K562 (cell line): Measurements from ENCODE around the gene ERLIN1. TPM values are rescaled to one million over a fixed set of nuclear protein-coding genes. Genes with fewer than 3 reads are reported as not detected.

Experiments
- ATAC-seq: fragments of 200-7000 bp; cut with Tn5 transposase; 3 replicates; pipeline ENCODE4 v1.9.1; 2020; ENCODE audit warnings: moderate library complexity
- BruUV-seq: library from RNA; stranded (reverse); fragments of 400-500 nt; replicated peaks from 2 replicates; lab custom pipeline; 2021; lab: Mats Ljungman, UMichigan
- CTCF ChIA-PET: fragments of 300-600 bp; formaldehyde crosslinking; extraction: SDS; loops from one replicate; lab custom pipeline; 2021; ENCODE audit warnings: low intra/inter-chr PET ratio; lab: Yijun Ruan, JAX
- POLR2A ChIA-PET: fragments of 300-600, 350-650 bp; sonication (Branson Sonifier 250); formaldehyde crosslinking; extraction: SDS; loops from one replicate; lab custom pipeline; 2021; ENCODE audit warnings: antibody characterized with exemption, inconsistent platforms; lab: Yijun Ruan, JAX
- DNase-seq, 4 experiments: peaks; one replicate each; pipeline versions ENCODE4 v3.0.0 to v3.0.0-alpha.2; 2011 to 2018; ENCODE audit warnings: low spot score in 3 of 4, mixed read lengths in 3 of 4; ENCODE audit errors: extremely low read depth in 1 of 4
- FAIRE-seq: peaks from 2 replicates; lab custom pipeline; 2011; peaks lifted over from hg19 to GRCh38; lab: Jason Lieb, UNC
- H2AFZ ChIP-seq: 2 replicates; pipeline ENCODE4 v1.6.0; 2011; ENCODE audit warnings: low read depth, low read length, control low read depth, inconsistent platforms
- H3K27ac ChIP-seq: fragments of 200-600 bp; 3 replicates; pipeline ENCODE4 v1.8.0; 2011; ENCODE audit warnings: low read depth, mild to moderate bottlenecking, control low read depth, inconsistent platforms, low read length, moderate library complexity, mixed read lengths; ENCODE audit errors: extremely low read depth
- H3K27me3 ChIP-seq, 2 experiments: fragments of 300-600 bp in 1 of 2; 2 replicates in 1 of 2; 3 replicates in 1 of 2; pipeline versions ENCODE4 v1.6.0 to v1.8.0; 2011; ENCODE audit warnings: inconsistent platforms in 2 of 2, low read length in 2 of 2, mild to moderate bottlenecking in 1 of 2, mixed read lengths in 1 of 2, moderate library complexity in 1 of 2; ENCODE audit not compliant: control insufficient read depth in 2 of 2, insufficient read depth in 2 of 2
- H3K36me3 ChIP-seq: fragments of 300-600 bp; 3 replicates; pipeline ENCODE4 v1.8.0; 2011; ENCODE audit warnings: mild to moderate bottlenecking, low read length, inconsistent platforms; ENCODE audit not compliant: control insufficient read depth, insufficient read depth
- H3K4me1 ChIP-seq, 2 experiments: fragments of 200-600 bp in 1 of 2; replicated peaks in 1 of 2; 2 replicates in 1 of 2; 3 replicates in 1 of 2; pipeline versions ENCODE4 v1.5.1 to v1.8.0; 2011; ENCODE audit warnings: inconsistent platforms in 2 of 2, low read length in 2 of 2, mild to moderate bottlenecking in 1 of 2, mixed read lengths in 1 of 2, moderate library complexity in 1 of 2; ENCODE audit not compliant: control insufficient read depth in 2 of 2, insufficient read depth in 2 of 2
- H3K4me2 ChIP-seq: 2 replicates; pipeline ENCODE4 v1.6.1; 2011; ENCODE audit warnings: low read length, control low read depth, inconsistent platforms, mixed read lengths; ENCODE audit not compliant: insufficient read depth
- H3K4me3 ChIP-seq: fragments of 200-600 bp; sonication (generic), shearing (Covaris generic); 2 replicates; pipeline ENCODE4 v1.5.1; 2016; ENCODE audit warnings: control low read depth, inconsistent platforms
- H3K79me2 ChIP-seq: fragments of 200-600 bp; 3 replicates; pipeline ENCODE4 v1.8.0; 2011; ENCODE audit warnings: low read length, inconsistent platforms; ENCODE audit not compliant: control insufficient read depth, insufficient read depth
- H3K9ac ChIP-seq, 2 experiments: 2 replicates each; pipeline versions ENCODE4 v1.6.0 to v1.6.1; 2011; ENCODE audit warnings: low read depth in 2 of 2, low read length in 2 of 2, control low read depth in 1 of 2, inconsistent platforms in 1 of 2, mild to moderate bottlenecking in 1 of 2, mixed read lengths in 1 of 2; ENCODE audit not compliant: insufficient read depth in 1 of 2
- H3K9me1 ChIP-seq: one replicate; pipeline ENCODE4 v1.6.0; 2011; ENCODE audit warnings: inconsistent platforms, mild to moderate bottlenecking, low read length, moderate library complexity; ENCODE audit not compliant: control insufficient read depth, insufficient read depth
- H3K9me3 ChIP-seq: replicated peaks from 2 replicates; pipeline ENCODE4 v1.5.1; 2011; ENCODE audit warnings: low read depth, low read length, inconsistent platforms; ENCODE audit not compliant: control insufficient read depth, insufficient read depth
- H4K20me1 ChIP-seq: replicated peaks from 2 replicates; pipeline ENCODE4 v1.6.1; 2011; ENCODE audit warnings: low read length, inconsistent platforms, mixed read lengths; ENCODE audit not compliant: control insufficient read depth, insufficient read depth
- BCOR ChIP-seq: fragments of 450-650 bp; IDR thresholded peaks from 2 replicates; pipeline ENCODE4 v1.6.1; 2016
- BRD4 ChIP-seq: fragments of 200-600 bp; sonication (generic); IDR thresholded peaks from 2 replicates; pipeline ENCODE4 v1.6.1; 2017; ENCODE audit warnings: inconsistent platforms
- CAMTA2 ChIP-seq: fragments of 250-450 bp; sonication (Bioruptor Pico); conservative IDR thresholded peaks from 2 replicates; pipeline ENCODE4 v1.5.1; 2022
- DIDO1 ChIP-seq: fragments of 450-650 bp; IDR thresholded peaks from 2 replicates; pipeline ENCODE4 v1.6.1; 2016; ENCODE audit warnings: low read depth, missing biosample characterization, missing genetic modification characterization
- E2F4 ChIP-seq: sonication (generic); formaldehyde crosslinking; IDR thresholded peaks from 2 replicates; pipeline ENCODE4 v1.8.0; 2022; ENCODE audit warnings: mild to moderate bottlenecking, low read depth, missing genetic modification reagents
- E2F6 ChIP-seq, 2 experiments: IDR thresholded peaks; 2 replicates each; pipeline ENCODE4 v1.6.1; 2011; ENCODE audit warnings: borderline replicate concordance in 1 of 2, control low read depth in 1 of 2, low read depth in 1 of 2, low read length in 1 of 2, mild to moderate bottlenecking in 1 of 2, mixed read lengths in 1 of 2, moderate library complexity in 1 of 2; ENCODE audit not compliant: insufficient read depth in 1 of 2, insufficient read length in 1 of 2, poor library complexity in 1 of 2, severe bottlenecking in 1 of 2; ENCODE audit errors: extremely low read depth in 1 of 2
- EGR1 ChIP-seq: fragments of 450-650 bp; conservative IDR thresholded peaks from 2 replicates; pipeline ENCODE4 v1.6.1; 2017; ENCODE audit warnings: mild to moderate bottlenecking
- EP400 ChIP-seq: fragments of 450-650 bp; IDR thresholded peaks from 2 replicates; pipeline ENCODE4 v1.6.1; 2017; ENCODE audit warnings: antibody characterized with exemption, mild to moderate bottlenecking, moderate library complexity
- IRF9 ChIP-seq: fragments of 450-650 bp; IDR thresholded peaks from 2 replicates; pipeline ENCODE4 v1.6.1; 2016; ENCODE audit warnings: missing biosample characterization, missing genetic modification characterization
- MITF ChIP-seq: IDR thresholded peaks from 2 replicates; pipeline ENCODE4 v1.6.1; 2014; ENCODE audit warnings: antibody characterized with exemption
- RBFOX2 ChIP-seq: fragments of 200-400 bp; formaldehyde crosslinking; IDR thresholded peaks from 2 replicates; pipeline ENCODE4 v1.6.1; 2017; ENCODE audit warnings: low read depth, mild to moderate bottlenecking, low read length, moderate library complexity
- SRSF3 ChIP-seq: fragments of 200-400 bp; formaldehyde crosslinking; IDR thresholded peaks from 2 replicates; pipeline ENCODE4 v1.6.1; 2016; ENCODE audit warnings: mild to moderate bottlenecking, low read length, moderate library complexity; ENCODE audit not compliant: insufficient read depth
- TCF7 ChIP-seq: sonication (generic); IDR thresholded peaks from 2 replicates; pipeline ENCODE4 v1.6.1; 2016; ENCODE audit warnings: antibody characterized with exemption, borderline replicate concordance
- TGIF2 ChIP-seq: sonication (generic); formaldehyde crosslinking; IDR thresholded peaks from 2 replicates; pipeline ENCODE4 v1.8.1; 2022; ENCODE audit warnings: mild to moderate bottlenecking, missing genetic modification reagents, moderate library complexity
- U2AF1 ChIP-seq: fragments of 200-400 bp; formaldehyde crosslinking; optimal IDR thresholded peaks from 2 replicates; pipeline ENCODE3; 2017; ENCODE audit warnings: mild to moderate bottlenecking, low read depth, low read length, moderate library complexity
- YBX1 ChIP-seq: fragments of 450-650 bp; IDR thresholded peaks from 2 replicates; pipeline ENCODE4 v1.7.1; 2016; ENCODE audit warnings: mild to moderate bottlenecking
- ZNF133 ChIP-seq: fragments of 250-450 bp; sonication (Bioruptor Pico); IDR thresholded peaks from 2 replicates; pipeline ENCODE4 v1.4.0; 2020; ENCODE audit warnings: mild to moderate bottlenecking
- ZNF584 ChIP-seq: fragments of 200-800 bp; sonication (Bioruptor generic); IDR thresholded peaks from 2 replicates; pipeline ENCODE4 v1.6.1; 2016; ENCODE audit warnings: low read depth, mild to moderate bottlenecking, missing genetic modification characterization, missing compliant biosample characterization
- WGBS: fragments of 100-300 bp; shearing (Covaris generic); methylation state at CpG from one replicate; pipeline ENCODE4 v1.1.6; 2016; ENCODE audit warnings: low coverage, mixed read lengths; ENCODE audit not compliant: insufficient coverage; ENCODE audit errors: missing lambda C conversion rate; 5-methylcytosine and 5-hydroxymethylcytosine counted together
- in situ Hi-C: fragments of 300-500 bp; cut with MboI; formaldehyde crosslinking; loops from 4 replicates; pipeline ENCODE4 v1.15.0; 2018; ENCODE audit warnings: inconsistent platforms, mixed read lengths
- intact Hi-C: fragments of 100-400 bp; cut with micrococcal nuclease; formaldehyde crosslinking; loops from 2 replicates; pipeline ENCODE4 v1.14.2; 2022
- polyA plus RNA-seq, 8 experiments: library from polyadenylated mRNA; depleted of rRNA in 4 of 8; stranded (reverse) in 5 of 8; unstranded in 3 of 8; fragments of >200 nt; fragmentation: Nextera tagmentation in 2 of 8; fragmentation: Illumina TruSeq in 1 of 8; extraction: Ambion mirVana in 2 of 8; extraction: Trizol in 1 of 8; gene quantifications; 2 replicates each; pipeline versions ENCODE4 v1.2.1 to v1.2.3, GENCODE V29; 2011 to 2014; ENCODE audit warnings: inconsistent platforms in 1 of 8, missing spikeins in 1 of 8
- total RNA-seq, 7 experiments: library from RNA; depleted of rRNA in 6 of 7; stranded (reverse); fragments of >200 nt in 6 of 7; fragmentation: Illumina TruSeq in 2 of 7; extraction: Trizol in 2 of 7; gene quantifications; 2 replicates each; pipeline versions ENCODE4 v1.2.1 to v1.2.3, GENCODE V29; 2011 to 2021; ENCODE audit warnings: low replicate concordance in 1 of 7

ERLIN1 gene
- total and polyA plus RNA-seq, 9 of the 15 experiments (the other 6 are each of a cell fraction or from before 2014, with no cell fraction given) = 9.8 to 26.8 (median 15.5) TPM

GRCh38 chr10:100154666-100155065, 31.2 kb downstream of the ERLIN1 start (continued):
- TF ChIP-seq MITF = no peak
- TF ChIP-seq RBFOX2 = no peak
- TF ChIP-seq YBX1 = no peak
- no peak for TF ChIP-seq TGIF2
- no peak for TF ChIP-seq ZNF133 (CRISPR knock-in tag)
- no peak for TF ChIP-seq BRD4
- TF ChIP-seq, all 486 proteins: peak for 0

GRCh38 chr10:100153239-100153825, 32.5 kb downstream of the ERLIN1 start:
- Histone ChIP-seq H2AFZ (no peak overlapping the region), H3K4me3 (no peak overlapping the region), H3K4me1 (no peaks in the 10 kb centered on the region), H3K79me2 (peaks cover 5% of the 10 kb centered on the region; the same call in 1 of the 3 replicates), H3K4me2 (no peak overlapping the region), H3K27me3 (no peaks in the 10 kb centered on the region), H4K20me1 (no peaks in the 10 kb centered on the region), H3K27ac (no peak overlapping the region), H3K9me3 (no peaks in the 10 kb centered on the region), H3K36me3 (peaks cover 66% of the 10 kb centered on the region; the same call in 2 of the 3 replicates), H3K9me1 (no peaks in the 10 kb centered on the region), H3K9ac (no peak overlapping the region)
- CTCF ChIA-PET = no interaction called here
- BruUV-seq = no TSS peak
- ATAC-seq (no peak), FAIRE-seq (no peak), DNase-seq (no peak)
- intact Hi-C loops (no loop called here), in situ Hi-C loops (no loop called here)
- POLR2A ChIA-PET = no interaction called here
- WGBS = 90% methylated on average over 4 of the region's 4 CpGs
- TF ChIP-seq U2AF1 (no peak), EGR1 (no peak), E2F4 (CRISPR knock-in tag) (no peak), E2F6 (IDR thresholded peaks at IDR 0.05; ENCODE audit: borderline replicate concordance in 1 of 2, extremely low read depth in 1 of 2, insufficient read depth in 1 of 2, insufficient read length in 1 of 2, low read depth in 1 of 2, low read length in 1 of 2, poor library complexity in 1 of 2, severe bottlenecking in 1 of 2) (no peak), ZNF584 (CRISPR knock-in tag) (no peak), DIDO1 (tag) (no peak), EP400 (no peak), SRSF3 (no peak), CAMTA2 (no peak), TCF7 (no peak), IRF9 (tag) (no peak), BCOR (no peak)
